Panc1 (cell line): Measurements from ENCODE around the gene ATP6V1C2.

ENCODE experiments used
- CTCF ChIP-seq: fragments of 450-650 bp; IDR thresholded peaks from 2 replicates; pipeline ENCODE4 v1.5.1; 2017; ENCODE audit warnings: mild to moderate bottlenecking
- REST ChIP-seq, 2 experiments: IDR thresholded peaks; 2 replicates each; pipeline ENCODE4 v1.6.1; 2011 to 2012; ENCODE audit warnings: low read depth in 2 of 2, control low read depth in 1 of 2, low read length in 1 of 2, mild to moderate bottlenecking in 1 of 2, moderate library complexity in 1 of 2; ENCODE audit not compliant: insufficient read depth in 1 of 2

GRCh38 chr2:10812362-10813162, 91.1 kb downstream of the ATP6V1C2 start, which contains the start of gene PDIA6:
- TF ChIP-seq REST (IDR thresholded peaks at IDR 0.05; ENCODE audit: insufficient read depth in 1 of 2, low read depth in 2 of 2, low read length in 1 of 2), result no peak
- no peak for TF ChIP-seq CTCF
